ENCODE measurements around the gene KLF15. TPM values are rescaled to one million over a fixed set of nuclear protein-coding genes. Genes with fewer than 3 reads are reported as not detected.

KLF15 gene
- total RNA-seq, 4 donors from 2014 or later = 20.6 to 49.2 (median 27.5) TPM

GRCh38 chr3:126390201-126390600 lies 33.0 kb upstream of the KLF15 start:
- WGBS, 2 donors = 92 to 95% methylated on average over 12 to 15 of the region's 15 CpGs
- intact Hi-C loops (cut with DNase I) = loop anchor here (5.0 kb wide), 1 partner anchor 258 kb away; no protein-coding TSS in a partner anchor
- Histone ChIP-seq H3K9me3 (no peaks in the 10 kb centered on the region), H3K4me3 (replicated peaks in 1 of 3) (no peak overlapping the region), H3K27ac (no peak overlapping the region), H3K4me1 (peaks cover 0 to 15% of the 10 kb centered on the region in 2 donors), H3K36me3 (no peaks in the 10 kb centered on the region), H3K27me3 (no peaks in the 10 kb centered on the region)
- no peak for DNase-seq
- TF ChIP-seq POLR2A (IDR thresholded peaks at IDR 0.05) = no peak
- no peak for TF ChIP-seq CTCF (IDR thresholded peaks at IDR 0.05)

GRCh38 chr3:126389794-126390146 lies 32.6 kb upstream of the KLF15 start:
- no peak for TF ChIP-seq POLR2A (IDR thresholded peaks at IDR 0.05)
- no peak for TF ChIP-seq CTCF (IDR thresholded peaks at IDR 0.05)
- Histone ChIP-seq H3K36me3 (no peaks in the 10 kb centered on the region), H3K27me3 (no peaks in the 10 kb centered on the region), H3K27ac (no peak overlapping the region), H3K4me3 (replicated peaks in 1 of 3) (no peak overlapping the region), H3K4me1 (peaks cover 0 to 11% of the 10 kb centered on the region in 2 donors), H3K9me3 (no peaks in the 10 kb centered on the region)
- DNase-seq = no peak
- WGBS, 2 donors = 71 to 72% methylated on average over 17 of the region's 17 CpGs
- intact Hi-C loops (cut with DNase I) = loop anchor here (2.0 to 5.0 kb wide), 2 partner anchors 129 to 257 kb away; no protein-coding TSS in a partner anchor

- no peaks in the 10 kb centered on the region for H3K36me3 ChIP-seq
- 3 to 5% methylated on average over 33 to 38 of the region's 58 CpGs for WGBS, 2 donors
- peak; percentile 84 to 99 (median 96) for TF ChIP-seq CTCF (IDR thresholded peaks at IDR 0.05)
- peak; percentile 5 to 56 for TF ChIP-seq POLR2A (IDR thresholded peaks at IDR 0.05)
- no peaks in the 10 kb centered on the region for H3K9me3 ChIP-seq
- no peaks in the 10 kb centered on the region for H3K27me3 ChIP-seq
- peak; percentile 91 to 93 for DNase-seq
- peak overlapping the region in 1 of 3 donors; percentile 8 for H3K4me3 ChIP-seq (replicated peaks in 1 of 3)
- intact Hi-C loops (cut with DNase I) = loop anchor here (2.0 kb wide), 1 partner anchor 128 kb away; no protein-coding TSS in a partner anchor
- H3K27ac ChIP-seq = peak overlapping the region in 1 of 3 donors; percentile 7
- peaks cover 0 to 7% of the 10 kb centered on the region in 2 donors for H3K4me1 ChIP-seq
These were observed 32.0 kb upstream of the KLF15 start for GRCh38 chr3:126389112-126389793.

GRCh38 chr3:126381966-126382365 lies 24.8 kb upstream of the KLF15 start:
- Histone ChIP-seq H3K4me1 (no peaks in the 10 kb centered on the region), H3K27me3 (no peaks in the 10 kb centered on the region), H3K9me3 (no peaks in the 10 kb centered on the region), H3K27ac (no peak overlapping the region), H3K36me3 (no peaks in the 10 kb centered on the region), H3K4me3 (replicated peaks in 1 of 3) (no peak overlapping the region)
- intact Hi-C loops (cut with DNase I) = no loop called here
- WGBS, 2 donors = 42 to 56% methylated on average over 2 of the region's 2 CpGs
- no peak for DNase-seq
- TF ChIP-seq POLR2A (IDR thresholded peaks at IDR 0.05) (no peak), CTCF (IDR thresholded peaks at IDR 0.05) (no peak)

- Histone ChIP-seq H3K27ac (no peak overlapping the region), H3K27me3 (no peaks in the 10 kb centered on the region), H3K4me1 (no peaks in the 10 kb centered on the region), H3K36me3 (no peaks in the 10 kb centered on the region), H3K4me3 (replicated peaks in 1 of 3) (no peak overlapping the region), H3K9me3 (no peaks in the 10 kb centered on the region)
- DNase-seq = no peak
- 78 to 85% methylated on average over 14 to 17 of the region's 17 CpGs for WGBS, 2 donors
- intact Hi-C loops (cut with DNase I) = no loop called here
- TF ChIP-seq POLR2A (IDR thresholded peaks at IDR 0.05) = no peak
- TF ChIP-seq CTCF (IDR thresholded peaks at IDR 0.05) = no peak
These were observed 23.0 kb upstream of the KLF15 start for GRCh38 chr3:126380011-126380768.

Data from thyroid gland (tissue), 4 donors.